KMS-11 (cell line): ENCODE data around the gene CASP10.

Source experiments
- H2AFZ ChIP-seq: fragments of 200-600 bp; sonication (generic); 2 replicates; pipeline ENCODE4 v1.6.1; 2016; ENCODE audit warnings: antibody characterized with exemption, mixed run types, low read depth
- H3K27ac ChIP-seq: fragments of 200-600 bp; sonication (generic); 2 replicates; pipeline ENCODE4 v1.6.1; 2016; ENCODE audit warnings: mild to moderate bottlenecking, mixed run types
- H3K27me3 ChIP-seq: fragments of 200-600 bp; sonication (generic); 2 replicates; pipeline ENCODE4 v1.6.1; 2017; ENCODE audit warnings: mild to moderate bottlenecking, low read depth, mixed run types, moderate library complexity; ENCODE audit not compliant: insufficient read depth
- H3K36me3 ChIP-seq: fragments of 200-600 bp; sonication (generic); 2 replicates; pipeline ENCODE4 v1.6.1; 2017; ENCODE audit warnings: mild to moderate bottlenecking, mixed run types; ENCODE audit not compliant: insufficient read depth
- H3K4me1 ChIP-seq: fragments of 200-600 bp; sonication (generic); 2 replicates; pipeline ENCODE4 v1.6.1; 2016; ENCODE audit warnings: mild to moderate bottlenecking, low read depth, mixed run types; ENCODE audit not compliant: poor library complexity, severe bottlenecking
- H3K4me2 ChIP-seq: fragments of 200-600 bp; sonication (generic); 2 replicates; pipeline ENCODE4 v1.7.0; 2016; ENCODE audit warnings: mild to moderate bottlenecking, mixed run types
- H3K4me3 ChIP-seq: fragments of 200-600 bp; sonication (generic); IDR thresholded peaks from 2 replicates; pipeline ENCODE4 v1.6.1; 2017; ENCODE audit warnings: low read depth, low read length, mixed read lengths; ENCODE audit not compliant: insufficient read depth
- H3K79me2 ChIP-seq: fragments of 200-600 bp; sonication (generic); 2 replicates; pipeline ENCODE4 v1.6.1; 2016; ENCODE audit warnings: low read depth, mixed run types; ENCODE audit not compliant: insufficient read depth
- H3K9ac ChIP-seq: fragments of 200-600 bp; sonication (generic); 2 replicates; pipeline ENCODE4 v1.6.1; 2016; ENCODE audit warnings: mild to moderate bottlenecking, mixed run types
- H4K20me1 ChIP-seq: fragments of 200-600 bp; sonication (generic); 2 replicates; pipeline ENCODE4 v1.6.1; 2016; ENCODE audit warnings: mild to moderate bottlenecking, mixed run types; ENCODE audit not compliant: insufficient read depth
- CTCF ChIP-seq: fragments of 200-600 bp; sonication (generic); conservative IDR thresholded peaks from 2 replicates; pipeline ENCODE4 v1.6.1; 2017; ENCODE audit warnings: low read depth, mild to moderate bottlenecking, antibody characterized with exemption, low read length, moderate library complexity, mixed read lengths

CASP10 gene

GRCh38 chr2:201275069-201275468 lies 92.1 kb downstream of the CASP10 start:
- no peak overlapping the region for H2AFZ ChIP-seq
- H4K20me1 ChIP-seq: no peaks in the 10 kb centered on the region
- peaks cover 3% of the 10 kb centered on the region for H3K4me1 ChIP-seq
- peaks cover 34% of the 10 kb centered on the region; the same call in 1 of the 2 replicates for H3K36me3 ChIP-seq
- no peak overlapping the region for H3K4me2 ChIP-seq
- TF ChIP-seq CTCF: no peak
- H3K79me2 ChIP-seq: peaks cover 20% of the 10 kb centered on the region; the same call in 1 of the 2 replicates
- H3K4me3 ChIP-seq: no peak overlapping the region
- no peaks in the 10 kb centered on the region for H3K27me3 ChIP-seq
- H3K9ac ChIP-seq: no peak overlapping the region
- H3K27ac ChIP-seq: no peak overlapping the region

GRCh38 chr2:201275990-201276389 lies 93.0 kb downstream of the CASP10 start:
- H3K27ac ChIP-seq: no peak overlapping the region
- TF ChIP-seq CTCF: no peak; the same call in 1 of the 2 replicates
- no peaks in the 10 kb centered on the region for H3K4me1 ChIP-seq
- no peak overlapping the region for H2AFZ ChIP-seq
- H3K4me2 ChIP-seq: no peak overlapping the region
- H3K79me2 ChIP-seq: peaks cover 11% of the 10 kb centered on the region; the same call in 1 of the 2 replicates
- peaks cover 34% of the 10 kb centered on the region; the same call in 1 of the 2 replicates for H3K36me3 ChIP-seq
- H3K27me3 ChIP-seq: no peaks in the 10 kb centered on the region
- H4K20me1 ChIP-seq: no peaks in the 10 kb centered on the region
- no peak overlapping the region for H3K4me3 ChIP-seq
- no peak overlapping the region for H3K9ac ChIP-seq

GRCh38 chr2:201276511-201276910 lies 93.6 kb downstream of the CASP10 start:
- no peaks in the 10 kb centered on the region for H3K27me3 ChIP-seq
- no peak overlapping the region for H2AFZ ChIP-seq
- no peaks in the 10 kb centered on the region for H4K20me1 ChIP-seq
- no peak overlapping the region for H3K9ac ChIP-seq
- H3K27ac ChIP-seq: no peak overlapping the region
- H3K4me1 ChIP-seq: no peaks in the 10 kb centered on the region
- H3K4me3 ChIP-seq: no peak overlapping the region
- H3K79me2 ChIP-seq: peaks cover 6% of the 10 kb centered on the region; the same call in 1 of the 2 replicates
- H3K36me3 ChIP-seq: peaks cover 34% of the 10 kb centered on the region; the same call in 1 of the 2 replicates
- TF ChIP-seq CTCF: no peak
- no peak overlapping the region for H3K4me2 ChIP-seq
